Common myeloid progenitor, CD34-positive (primary cell): ENCODE measurements around the gene IGLL1.
"Not testable (repeated sequence)": the region's sequence is repeated elsewhere in the genome, so short reads cannot be mapped to it uniquely, and the experiment has no call there.

Experiments used
- CTCF ChIA-PET: fragments of 350-600 bp; sonication (Branson Sonifier 250); formaldehyde crosslinking; loops from one replicate; lab custom pipeline; 2021; ENCODE audit warnings: antibody characterized with exemption; lab: Charles Lee
- POLR2A ChIA-PET: fragments of 350-600 bp; sonication (Branson Sonifier 250); formaldehyde crosslinking; loops from one replicate; lab custom pipeline; 2021; ENCODE audit warnings: antibody characterized with exemption; lab: Charles Lee
- DNase-seq, 3 donors: peaks; one replicate each; pipeline versions ENCODE4 v3.0.0 to v3.0.0-alpha.2; 2013
- H3K27ac ChIP-seq, 2 experiments: 1 replicate in 1 of 2; 2 replicates in 1 of 2; pipeline ENCODE4 v1.7.0; 2013; ENCODE audit warnings: inconsistent platforms in 2 of 2, low read length in 2 of 2, mild to moderate bottlenecking in 2 of 2, low read depth in 1 of 2, moderate library complexity in 1 of 2; ENCODE audit not compliant: severe bottlenecking in 2 of 2, insufficient read depth in 1 of 2, poor library complexity in 1 of 2
- H3K27me3 ChIP-seq, 5 experiments: replicated peaks in 2 of 5; 1 replicate in 3 of 5; 2 replicates in 2 of 5; pipeline versions ENCODE4 v1.6.1 to v1.7.0; 2013; ENCODE audit warnings: low read length in 4 of 5, mild to moderate bottlenecking in 2 of 5, moderate library complexity in 2 of 5, inconsistent platforms in 1 of 5; ENCODE audit not compliant: insufficient read depth in 5 of 5, control insufficient read depth in 4 of 5
- H3K36me3 ChIP-seq, 4 experiments: 1 replicate in 2 of 4; 2 replicates in 2 of 4; pipeline versions ENCODE4 v1.6.1 to v1.7.0; 2013; ENCODE audit warnings: low read length in 3 of 4, control low read depth in 1 of 4, mild to moderate bottlenecking in 1 of 4; ENCODE audit not compliant: control insufficient read depth in 4 of 4, insufficient read depth in 4 of 4
- H3K4me1 ChIP-seq, 4 experiments: 1 replicate in 3 of 4; 2 replicates in 1 of 4; pipeline versions ENCODE4 v1.6.1 to v1.7.1; 2013; ENCODE audit warnings: low read length in 3 of 4, mild to moderate bottlenecking in 3 of 4, control low read depth in 1 of 4, inconsistent platforms in 1 of 4, moderate library complexity in 1 of 4; ENCODE audit not compliant: control insufficient read depth in 4 of 4, insufficient read depth in 4 of 4; ENCODE audit errors: control extremely low read depth in 1 of 4
- H3K4me3 ChIP-seq, 7 experiments: 1 replicate in 4 of 7; 2 replicates in 3 of 7; pipeline versions ENCODE4 v1.5.1 to v1.7.0; 2013; ENCODE audit warnings: mild to moderate bottlenecking in 7 of 7, low read length in 6 of 7, moderate library complexity in 6 of 7, inconsistent platforms in 2 of 7, low read depth in 2 of 7, control low read depth in 1 of 7; ENCODE audit not compliant: insufficient read depth in 4 of 7, control insufficient read depth in 1 of 7; ENCODE audit errors: extremely low read depth in 1 of 7
- H3K9me3 ChIP-seq, 5 experiments: 1 replicate in 4 of 5; 2 replicates in 1 of 5; pipeline versions ENCODE4 v1.6.1 to v1.7.1; 2013; ENCODE audit warnings: low read length in 4 of 5, mild to moderate bottlenecking in 2 of 5, inconsistent platforms in 1 of 5, low read depth in 1 of 5, moderate library complexity in 1 of 5; ENCODE audit not compliant: control insufficient read depth in 4 of 5, insufficient read depth in 2 of 5; ENCODE audit errors: control extremely low read depth in 1 of 5
- WGBS: methylation state at CpG from one replicate; pipeline ENCODE4 v1.1.5; 2013; ENCODE audit not compliant: insufficient coverage; 5-methylcytosine and 5-hydroxymethylcytosine counted together

IGLL1 gene

DNA sequence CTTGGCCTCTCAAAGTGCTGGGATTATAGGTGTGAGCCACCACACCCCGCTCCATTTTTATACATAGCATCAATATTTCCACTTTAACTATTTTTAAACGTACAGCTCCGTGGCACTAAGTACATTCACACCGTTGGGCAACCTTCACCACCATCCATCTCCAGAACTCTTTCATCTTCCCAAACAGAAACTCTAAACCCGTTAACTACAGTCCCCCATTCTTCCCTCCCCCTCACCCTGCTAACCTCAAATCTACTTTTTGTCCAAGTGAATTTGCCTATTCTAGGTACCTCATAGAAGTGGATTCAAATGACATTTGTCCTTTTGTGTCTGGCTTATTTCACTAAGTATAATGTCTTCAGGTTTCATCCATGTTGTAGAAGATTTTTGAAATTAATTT lies 3.4 kb downstream of the IGLL1 start:
- DNase-seq, result no peak
- H3K36me3 ChIP-seq, result peaks cover 3 to 16% (median 5%) of the 10 kb centered on the region in 4 experiments
- ChIA-PET CTCF (interaction anchor here (1.3 to 2.9 kb wide), 4 partner anchors 9 to 17 kb away, joined by 4 to 8 read pairs (median 6); no protein-coding TSS in a partner anchor), POLR2A (no interaction called here)
- 85% methylated on average over 4 of the region's 5 CpGs for WGBS
- H3K9me3 ChIP-seq, result no peaks in the 10 kb centered on the region
- peak overlapping the region in 1 of 2 experiments; percentile 49 for H3K27ac ChIP-seq
- no peak overlapping the region for H3K4me3 ChIP-seq
- peaks cover 5 to 62% (median 51%) of the 10 kb centered on the region in 4 experiments for H3K4me1 ChIP-seq
- H3K27me3 ChIP-seq, result no peaks in the 10 kb centered on the region

DNA sequence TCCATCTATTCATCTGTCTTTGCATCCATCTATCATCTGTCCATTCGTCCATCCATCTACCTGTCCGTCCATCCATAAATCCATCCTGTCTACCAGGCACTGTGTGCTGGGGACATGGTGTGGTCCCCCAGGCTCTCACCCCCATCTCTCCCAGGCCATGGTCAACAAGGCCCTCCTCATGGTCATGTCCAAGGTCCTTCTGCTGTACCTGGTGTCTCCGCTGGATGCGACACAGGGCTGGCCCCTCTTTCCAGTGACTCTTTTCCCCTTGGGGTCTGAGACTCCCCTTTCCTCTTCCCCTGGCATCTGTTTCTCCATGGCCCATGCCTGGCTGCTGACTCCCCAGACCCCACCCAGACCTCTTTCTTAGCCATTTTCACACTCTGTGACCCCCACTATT lies 4.5 kb downstream of the IGLL1 start:
- peaks cover 3 to 18% (median 5%) of the 10 kb centered on the region in 4 experiments for H3K36me3 ChIP-seq
- 100% methylated on average over 4 of the region's 4 CpGs for WGBS
- H3K4me3 ChIP-seq, result no peak overlapping the region
- peaks cover 5 to 51% (median 41%) of the 10 kb centered on the region in 4 experiments for H3K4me1 ChIP-seq
- no peaks in the 10 kb centered on the region for H3K9me3 ChIP-seq
- no peaks in the 10 kb centered on the region for H3K27me3 ChIP-seq
- H3K27ac ChIP-seq, result no peak overlapping the region
- CTCF ChIA-PET, result interaction anchor here (1.3 to 2.9 kb wide), 3 partner anchors 8 to 16 kb away, joined by 4 to 8 read pairs (median 7); no protein-coding TSS in a partner anchor
- POLR2A ChIA-PET, result no interaction called here
- DNase-seq, result no peak

DNA sequence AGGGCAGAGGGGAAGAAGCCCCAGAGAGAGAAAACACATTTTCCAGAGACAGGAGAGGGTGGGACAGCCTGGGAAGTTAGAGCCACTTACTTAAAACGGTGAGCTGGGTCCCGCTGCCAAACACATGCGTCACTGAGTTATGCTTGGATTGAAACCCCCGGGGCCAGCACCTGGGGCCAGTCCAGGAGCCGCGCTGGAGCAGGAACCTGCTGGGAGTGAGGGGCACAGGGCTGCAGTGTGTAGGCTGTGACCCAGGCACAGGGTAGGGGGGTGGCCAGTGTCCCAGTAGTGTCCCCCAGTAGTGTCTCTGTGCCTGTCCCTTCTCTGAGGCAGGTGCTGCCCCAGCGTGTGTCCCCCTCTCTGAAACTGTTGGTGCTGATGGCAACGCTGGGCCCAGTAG lies 5.2 kb downstream of the IGLL1 start:
- H3K27me3 ChIP-seq, result no peaks in the 10 kb centered on the region
- ChIA-PET CTCF (no interaction called here), POLR2A (no interaction called here)
- peaks cover 3 to 18% (median 5%) of the 10 kb centered on the region in 4 experiments for H3K36me3 ChIP-seq
- 94% methylated on average over 6 of the region's 8 CpGs for WGBS
- no peak overlapping the region for H3K27ac ChIP-seq
- peaks cover 5 to 44% (median 33%) of the 10 kb centered on the region in 4 experiments for H3K4me1 ChIP-seq
- H3K9me3 ChIP-seq, result no peaks in the 10 kb centered on the region
- H3K4me3 ChIP-seq, result no peak overlapping the region
- no peak for DNase-seq

DNA sequence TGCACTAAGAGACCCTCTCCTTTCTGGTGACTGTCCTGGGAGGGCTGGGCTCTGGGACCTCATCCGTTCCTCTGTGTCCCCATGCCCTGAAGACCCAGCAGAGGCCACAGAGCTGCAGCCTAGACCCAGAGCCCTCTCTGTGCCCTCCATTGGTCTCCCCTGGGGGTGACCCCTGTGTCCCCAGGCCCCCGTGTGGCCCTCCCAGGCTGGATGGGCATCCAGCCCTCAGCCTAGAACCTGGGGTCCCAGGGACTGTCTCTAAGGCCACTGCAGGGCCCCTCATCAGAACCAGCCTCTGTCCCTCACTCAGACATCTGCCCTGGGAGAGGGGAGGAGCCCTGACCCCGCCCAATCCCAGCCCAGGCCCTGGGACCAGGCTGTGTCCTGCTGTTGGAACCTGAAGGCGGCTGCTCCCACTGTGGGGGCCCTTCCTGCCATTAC lies 5.7 kb downstream of the IGLL1 start:
- Histone ChIP-seq H3K27ac (no peak overlapping the region), H3K36me3 (peaks cover 3 to 18% (median 5%) of the 10 kb centered on the region in 4 experiments), H3K27me3 (no peaks in the 10 kb centered on the region), H3K4me1 (peaks cover 5 to 39% (median 28%) of the 10 kb centered on the region in 4 experiments), H3K4me3 (no peak overlapping the region), H3K9me3 (no peaks in the 10 kb centered on the region)
- 100% methylated on average over 2 of the region's 4 CpGs for WGBS
- ChIA-PET POLR2A (no interaction called here), CTCF (no interaction called here)
- DNase-seq, result no peak

DNA sequence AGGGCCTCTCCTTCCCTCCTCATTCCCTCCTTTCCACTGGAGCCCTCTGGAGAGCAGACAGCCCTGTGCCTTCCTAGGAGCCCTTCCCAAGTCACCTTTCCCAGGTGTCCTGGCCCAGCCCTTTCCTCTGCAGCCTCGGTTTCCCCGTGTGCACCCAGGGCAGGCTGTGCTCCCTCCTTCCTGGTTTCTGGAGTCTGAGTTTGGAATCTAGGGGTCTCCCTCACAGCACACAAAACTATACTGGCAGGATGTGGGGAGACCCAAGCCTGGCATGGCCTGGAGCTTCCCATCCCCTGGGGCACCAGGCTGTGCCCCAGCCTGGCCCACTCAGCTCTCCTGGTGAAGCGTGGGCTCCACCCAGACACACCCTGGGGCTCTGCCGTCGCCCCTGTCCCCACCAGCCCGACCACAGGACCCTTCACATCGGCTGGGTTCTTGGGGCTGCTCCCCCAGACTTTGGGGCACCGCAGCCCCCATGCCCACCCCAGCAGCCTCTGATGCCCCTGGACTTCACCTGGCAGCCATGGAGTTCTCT lies 6.3 kb downstream of the IGLL1 start:
- H3K4me1 ChIP-seq, result peaks cover 5 to 36% (median 24%) of the 10 kb centered on the region in 4 experiments
- DNase-seq, H3K9me3 ChIP-seq, H3K27me3 ChIP-seq, H3K27ac ChIP-seq, H3K4me3 ChIP-seq, CTCF ChIA-PET, POLR2A ChIA-PET: not testable (repeated sequence)
- H3K36me3 ChIP-seq, result peaks cover 3 to 18% (median 5%) of the 10 kb centered on the region in 4 experiments
- WGBS, result 81% methylated on average over 3 of the region's 8 CpGs

DNA sequence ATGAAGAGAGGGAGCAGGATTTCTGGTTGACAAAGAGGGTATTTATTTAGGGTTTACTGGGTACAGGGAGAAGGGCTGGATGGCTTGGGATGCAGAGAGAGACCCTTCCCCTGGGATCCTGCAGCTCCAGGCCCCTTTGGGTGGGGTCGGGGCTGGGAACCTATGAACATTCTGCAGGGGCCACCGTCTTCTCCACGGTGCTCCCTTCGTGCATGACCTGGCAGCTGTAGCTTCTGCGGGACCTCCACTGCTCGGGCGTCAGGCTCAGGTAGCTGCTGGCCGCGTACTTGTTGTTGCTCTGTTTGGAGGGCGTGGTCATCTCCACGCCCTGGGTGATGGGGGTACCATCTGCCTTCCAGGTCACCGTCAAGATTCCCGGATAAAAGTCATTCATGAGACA lies 7.0 kb downstream of the IGLL1 start:
- H3K9me3 ChIP-seq, DNase-seq, H3K27me3 ChIP-seq, CTCF ChIA-PET, H3K27ac ChIP-seq, POLR2A ChIA-PET, H3K4me3 ChIP-seq: not testable (repeated sequence)
- WGBS, result 90% methylated on average over 9 of the region's 13 CpGs
- Histone ChIP-seq H3K4me1 (peaks cover 5 to 33% (median 20%) of the 10 kb centered on the region in 4 experiments), H3K36me3 (peaks cover 3 to 18% (median 5%) of the 10 kb centered on the region in 4 experiments)

DNA sequence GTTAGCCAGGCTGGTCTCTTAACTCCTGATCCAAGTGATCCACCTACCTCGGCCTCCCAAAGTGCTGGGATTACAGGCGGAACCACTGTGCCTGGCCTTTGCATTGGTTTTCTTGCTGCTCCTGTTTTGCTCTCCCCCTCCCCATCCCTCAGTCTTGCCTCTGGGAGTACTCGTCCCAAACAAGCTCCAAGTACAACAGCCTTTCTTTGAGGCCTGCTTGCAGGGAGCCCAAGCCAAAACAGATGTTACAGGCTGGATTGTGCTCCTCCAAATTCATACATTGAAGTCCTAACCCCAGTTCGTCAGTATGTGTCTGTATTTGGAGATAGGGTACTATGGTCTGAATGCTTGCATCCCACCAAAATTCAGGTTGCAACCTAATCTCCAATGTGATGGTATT lies 8.6 kb downstream of the IGLL1 start:
- WGBS, result 100% methylated on average over 4 of the region's 4 CpGs
- Histone ChIP-seq H3K27ac (no peak overlapping the region), H3K36me3 (peaks cover 3 to 18% (median 5%) of the 10 kb centered on the region in 4 experiments), H3K4me1 (peaks cover 0 to 32% (median 15%) of the 10 kb centered on the region in 4 experiments), H3K9me3 (no peaks in the 10 kb centered on the region), H3K27me3 (no peaks in the 10 kb centered on the region), H3K4me3 (no peak overlapping the region)
- ChIA-PET POLR2A (no interaction called here), CTCF (interaction anchor here (0.7 to 1.2 kb wide), 2 partner anchors 9 to 12 kb away, joined by 3 to 4 read pairs; no protein-coding TSS in a partner anchor)
- no peak for DNase-seq
